ENCODE results near the gene PSAP.

Gene PSAP

GRCh38 chr10:71780156-71780555 is 70.9 kb downstream of the PSAP start:
- no peak for DNase-seq

GRCh38 chr10:71779641-71780040 is 71.4 kb downstream of the PSAP start:
- no peak for DNase-seq

GRCh38 chr10:71778071-71778825 is 72.8 kb downstream of the PSAP start:
- no peak for DNase-seq

- no peak for DNase-seq
Observed at GRCh38 chr10:71777213-71777985, 73.7 kb downstream of the PSAP start.

- DNase-seq: no peak
Observed at GRCh38 chr10:71776481-71776925, 74.5 kb downstream of the PSAP start.

GRCh38 chr10:71774916-71775702 is 75.9 kb downstream of the PSAP start:
- DNase-seq: no peak

GRCh38 chr10:71773221-71773971 is 77.7 kb downstream of the PSAP start, which contains the start of gene VSIR:
TSS of gene VSIR (minus strand) at chr10:71773520. CDS start at chr10:71773439, 81 bp downstream.
- DNase-seq: peak; percentile 95 to 96

- no peak for DNase-seq
Observed at GRCh38 chr10:71772832-71773220, 78.2 kb downstream of the PSAP start.

GRCh38 chr10:71771821-71772617 is 79.0 kb downstream of the PSAP start:
- peak; percentile 55 to 72 for DNase-seq

- DNase-seq: no peak
Observed at GRCh38 chr10:71771204-71771603, 79.8 kb downstream of the PSAP start.

GRCh38 chr10:71770789-71771188 is 80.3 kb downstream of the PSAP start:
- no peak for DNase-seq

- DNase-seq: no peak
Observed at GRCh38 chr10:71770255-71770654, 80.8 kb downstream of the PSAP start.

- no peak for DNase-seq
Observed at GRCh38 chr10:71769279-71769823, 81.7 kb downstream of the PSAP start.

- no peak for DNase-seq
Observed at GRCh38 chr10:71767420-71768035, 83.5 kb downstream of the PSAP start.

GRCh38 chr10:71766717-71767419 is 84.2 kb downstream of the PSAP start:
- no peak for DNase-seq

Measured in activated CD4-positive, alpha-beta T cell treated with anti-CD3 and anti-CD28 coated beads, Interleukin-2, amount 50 U/mL, for 48 hours (primary cell).